ENCODE results near the gene IMPDH1.

The IMPDH1 gene

GRCh38 chr7:128427289-128427891, 17.6 kb upstream of the IMPDH1 start:
- TF ChIP-seq ZBTB7A (IDR thresholded peaks at IDR 0.05; ENCODE audit: low read depth) (no peak), CEBPB (IDR thresholded peaks at IDR 0.05) (no peak), TAF1 (IDR thresholded peaks at IDR 0.05; ENCODE audit: low read depth) (no peak), RAD21 (IDR thresholded peaks at IDR 0.05; ENCODE audit: low read depth) (peak; percentile 85)

GRCh38 chr7:128425850-128426249, 16.1 kb upstream of the IMPDH1 start:
- TF ChIP-seq YY1 (IDR thresholded peaks at IDR 0.05; ENCODE audit: low read depth), result no peak
- peak; percentile 85 for TF ChIP-seq RAD21 (IDR thresholded peaks at IDR 0.05; ENCODE audit: low read depth)
- no peak for TF ChIP-seq TEAD4 (IDR thresholded peaks at IDR 0.05)
- no peak for TF ChIP-seq TCF12 (IDR thresholded peaks at IDR 0.05; ENCODE audit: low read depth)

- TF ChIP-seq RAD21 (IDR thresholded peaks at IDR 0.05; ENCODE audit: low read depth), result no peak
- no peak for TF ChIP-seq CEBPB (IDR thresholded peaks at IDR 0.05)
- TF ChIP-seq TAF1 (IDR thresholded peaks at IDR 0.05; ENCODE audit: low read depth), result no peak
- TF ChIP-seq NFIC (IDR thresholded peaks at IDR 0.05), result no peak
- TF ChIP-seq REST (IDR thresholded peaks at IDR 0.05; ENCODE audit: low read depth), result no peak
- no peak for TF ChIP-seq TEAD4 (IDR thresholded peaks at IDR 0.05)
- no peak for TF ChIP-seq EGR1 (IDR thresholded peaks at IDR 0.05)
- no peak for TF ChIP-seq TCF12 (IDR thresholded peaks at IDR 0.05; ENCODE audit: low read depth)
- no peak for TF ChIP-seq MAX (IDR thresholded peaks at IDR 0.05)
- TF ChIP-seq EP300 (IDR thresholded peaks at IDR 0.05; ENCODE audit: borderline replicate concordance), result no peak
- no peak for TF ChIP-seq YY1 (IDR thresholded peaks at IDR 0.05; ENCODE audit: low read depth)
- no peak for TF ChIP-seq FOXM1 (IDR thresholded peaks at IDR 0.05; ENCODE audit: borderline replicate concordance, low read depth)
- no peak for TF ChIP-seq CREB1 (IDR thresholded peaks at IDR 0.05; ENCODE audit: low read depth)
- no peak for TF ChIP-seq USF1 (IDR thresholded peaks at IDR 0.05)
These were observed 15.0 kb upstream of the IMPDH1 start for GRCh38 chr7:128424686-128425275.

GRCh38 chr7:128422842-128423241, 13.1 kb upstream of the IMPDH1 start:
- TF ChIP-seq EGR1 (IDR thresholded peaks at IDR 0.05), result no peak
- TF ChIP-seq ZBTB7A (IDR thresholded peaks at IDR 0.05; ENCODE audit: low read depth), result no peak
- TF ChIP-seq EP300 (IDR thresholded peaks at IDR 0.05; ENCODE audit: borderline replicate concordance), result no peak
- TF ChIP-seq CEBPB (IDR thresholded peaks at IDR 0.05), result no peak
- TF ChIP-seq YY1 (IDR thresholded peaks at IDR 0.05; ENCODE audit: low read depth), result no peak
- TF ChIP-seq RAD21 (IDR thresholded peaks at IDR 0.05; ENCODE audit: low read depth), result no peak
- no peak for TF ChIP-seq TEAD4 (IDR thresholded peaks at IDR 0.05)
- no peak for TF ChIP-seq NFIC (IDR thresholded peaks at IDR 0.05)
- TF ChIP-seq CREB1 (IDR thresholded peaks at IDR 0.05; ENCODE audit: low read depth), result no peak
- TF ChIP-seq MAX (IDR thresholded peaks at IDR 0.05), result no peak
- TF ChIP-seq TCF12 (IDR thresholded peaks at IDR 0.05; ENCODE audit: low read depth), result no peak
- no peak for TF ChIP-seq FOXM1 (IDR thresholded peaks at IDR 0.05; ENCODE audit: borderline replicate concordance, low read depth)
- TF ChIP-seq REST (IDR thresholded peaks at IDR 0.05; ENCODE audit: low read depth), result no peak
- no peak for TF ChIP-seq USF1 (IDR thresholded peaks at IDR 0.05)
- no peak for TF ChIP-seq TAF1 (IDR thresholded peaks at IDR 0.05; ENCODE audit: low read depth)

GRCh38 chr7:128422037-128422436, 12.3 kb upstream of the IMPDH1 start:
- TF ChIP-seq ZBTB7A (IDR thresholded peaks at IDR 0.05; ENCODE audit: low read depth), result no peak
- no peak for TF ChIP-seq YY1 (IDR thresholded peaks at IDR 0.05; ENCODE audit: low read depth)
- no peak for TF ChIP-seq REST (IDR thresholded peaks at IDR 0.05; ENCODE audit: low read depth)
- no peak for TF ChIP-seq FOXM1 (IDR thresholded peaks at IDR 0.05; ENCODE audit: borderline replicate concordance, low read depth)
- TF ChIP-seq RAD21 (IDR thresholded peaks at IDR 0.05; ENCODE audit: low read depth), result no peak
- no peak for TF ChIP-seq TEAD4 (IDR thresholded peaks at IDR 0.05)

Data from Ishikawa (cell line).